AG04449 (cell line): ENCODE measurements around the gene BBX.
A peak's percentile ranks its signal among the peaks of the same experiment; 100 is the strongest.
"Not testable (repeated sequence)": the region's sequence is repeated elsewhere in the genome, so short reads cannot be mapped to it uniquely, and the experiment has no call there.

ENCODE experiments used
- CTCF ChIA-PET: fragments of 350-600 bp; formaldehyde crosslinking; extraction: SDS; loops from one replicate; lab custom pipeline; 2021; ENCODE audit warnings: antibody characterized with exemption; lab: Yijun Ruan, JAX
- POLR2A ChIA-PET: fragments of 400-600, 350-600 bp; formaldehyde crosslinking; extraction: SDS; loops from one replicate; lab custom pipeline; 2020; ENCODE audit warnings: antibody characterized with exemption, inconsistent platforms; lab: Yijun Ruan, JAX
- DNase-seq: peaks from one replicate; pipeline ENCODE4 v3.0.0-alpha.2; 2010; ENCODE audit warnings: low read depth, low spot score
- H3K4me3 ChIP-seq: 2 replicates; pipeline ENCODE4 v1.5.1; 2011; ENCODE audit warnings: low read depth, mild to moderate bottlenecking, control low read depth, low read length
- CTCF ChIP-seq: IDR thresholded peaks from one replicate; pipeline ENCODE4 v1.5.1; 2011; ENCODE audit warnings: mild to moderate bottlenecking, moderate library complexity, low read length, control low read depth, inconsistent platforms; ENCODE audit not compliant: insufficient read depth; ENCODE audit errors: missing control alignments

Gene BBX

GRCh38 chr3:107833722-107834416, 311.1 kb downstream of the BBX start:
- ChIA-PET CTCF (interaction anchor here (0.6 to 2.6 kb wide), 2 partner anchors 12 to 595 kb away, joined by 3 to 14 read pairs; no protein-coding TSS in a partner anchor), POLR2A (no interaction called here)
- TF ChIP-seq CTCF, result no peak
- DNase-seq, result no peak
- H3K4me3 ChIP-seq, result no peak overlapping the region

- DNase-seq, H3K4me3 ChIP-seq, POLR2A ChIA-PET: not testable (repeated sequence)
- CTCF ChIA-PET, result interaction anchor here (1.1 kb wide), 1 partner anchor 11 kb away, joined by 3 read pairs; no protein-coding TSS in a partner anchor
Measured at GRCh38 chr3:107835001-107835400, 312.2 kb downstream of the BBX start.

GRCh38 chr3:107837895-107838612, 315.3 kb downstream of the BBX start:
- TF ChIP-seq CTCF, result no peak
- DNase-seq, result no peak
- ChIA-PET CTCF (interaction anchor here (1.9 to 2.5 kb wide), 2 partner anchors 8 to 13 kb away, joined by 7 to 13 read pairs; no protein-coding TSS in a partner anchor), POLR2A (no interaction called here)
- no peak overlapping the region for H3K4me3 ChIP-seq

GRCh38 chr3:107841831-107842230, 319.1 kb downstream of the BBX start:
- no peak for DNase-seq
- CTCF ChIA-PET, result interaction anchor here (1.6 kb wide), 1 partner anchor 10 kb away, joined by 8 read pairs; no protein-coding TSS in a partner anchor
- no peak overlapping the region for H3K4me3 ChIP-seq
- TF ChIP-seq CTCF, result no peak
- POLR2A ChIA-PET, result no interaction called here

GRCh38 chr3:107842940-107843339, 320.2 kb downstream of the BBX start:
- no peak for TF ChIP-seq CTCF
- H3K4me3 ChIP-seq, result no peak overlapping the region
- CTCF ChIA-PET, result no interaction called here
- DNase-seq, result no peak
- POLR2A ChIA-PET, result no interaction called here

- TF ChIP-seq CTCF, result no peak
- ChIA-PET CTCF (interaction anchor here (0.6 to 4.1 kb wide), 41 partner anchors 9 to 610 kb away, joined by 3 to 67 read pairs (median 5); no protein-coding TSS in a partner anchor), POLR2A (interaction anchor here (0.6 kb wide), 1 partner anchor 609 kb away, joined by 3 read pairs; no protein-coding TSS in a partner anchor)
- DNase-seq, result no peak
- peak overlapping the region; percentile 32 for H3K4me3 ChIP-seq
Measured at GRCh38 chr3:107845380-107846278, 322.9 kb downstream of the BBX start.
